Germinal center (tissue), 1 donor: ENCODE results near the gene CPNE9.

Experiments used
- DNase-seq: peaks from one replicate; pipeline ENCODE4 v3.0.0; 2012; ENCODE audit warnings: mixed read lengths, low spot score

CPNE9 gene

DNA sequence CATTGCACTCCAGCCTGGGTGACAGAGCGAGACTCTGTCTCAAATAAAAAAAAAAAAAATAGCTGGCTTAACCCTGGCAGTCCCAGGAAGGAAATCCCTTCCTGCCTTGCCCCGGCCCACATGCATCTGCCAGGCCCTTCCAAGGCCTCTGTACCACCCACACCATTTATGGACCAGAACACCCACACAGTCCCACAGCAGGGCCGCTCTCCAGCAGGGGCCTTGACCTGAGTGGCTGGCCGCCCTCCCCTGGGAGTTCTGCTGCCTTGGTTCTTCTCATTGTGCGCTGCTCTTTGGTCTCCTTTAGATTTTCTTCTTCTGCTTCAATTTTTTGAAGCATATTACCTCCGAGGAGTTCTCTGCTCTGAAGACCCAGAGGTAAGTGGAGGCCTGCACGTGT, 16.1 kb upstream of the CPNE9 start:
- DNase-seq, result no peak

DNA sequence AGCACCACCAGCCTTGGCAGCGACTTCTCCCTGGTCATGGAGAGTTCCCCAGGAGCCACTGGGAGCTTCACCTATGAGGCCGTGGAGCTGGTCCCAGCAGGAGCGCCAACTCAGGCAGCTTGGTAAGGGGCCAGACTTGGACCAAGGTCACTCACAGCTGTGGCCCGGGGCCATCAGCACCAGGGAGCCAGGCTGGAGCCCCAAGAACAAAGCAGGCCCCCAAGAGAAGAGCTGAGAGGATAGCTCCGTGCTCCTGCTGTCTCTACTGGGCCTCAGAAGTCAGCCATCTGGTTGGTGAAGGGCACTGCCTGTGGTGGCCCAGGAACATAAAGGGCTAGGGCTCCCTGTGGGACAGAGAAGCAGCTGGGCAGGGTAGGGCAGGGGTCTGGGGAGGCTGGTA, 14.7 kb upstream of the CPNE9 start:
- no peak for DNase-seq

DNA sequence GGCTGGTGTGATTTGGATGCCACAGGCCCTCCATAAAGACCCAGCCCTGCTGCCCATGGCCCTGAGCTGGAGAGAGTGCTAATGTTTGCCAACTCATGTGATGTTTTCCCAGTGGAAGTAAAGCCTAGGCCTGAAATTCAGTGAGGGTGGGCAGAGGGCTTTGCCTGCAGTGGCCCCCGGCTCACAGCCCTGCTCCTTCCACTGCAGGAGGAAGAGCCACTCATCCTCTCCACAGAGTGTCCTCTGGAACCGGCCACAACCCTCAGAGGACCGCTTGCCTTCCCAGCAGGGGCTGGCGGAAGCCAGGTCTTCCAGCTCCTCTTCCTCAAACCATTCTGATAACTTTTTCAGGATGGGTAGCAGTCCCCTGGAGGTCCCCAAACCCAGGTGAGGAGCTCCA, 13.9 kb upstream of the CPNE9 start:
- DNase-seq, result no peak

DNA sequence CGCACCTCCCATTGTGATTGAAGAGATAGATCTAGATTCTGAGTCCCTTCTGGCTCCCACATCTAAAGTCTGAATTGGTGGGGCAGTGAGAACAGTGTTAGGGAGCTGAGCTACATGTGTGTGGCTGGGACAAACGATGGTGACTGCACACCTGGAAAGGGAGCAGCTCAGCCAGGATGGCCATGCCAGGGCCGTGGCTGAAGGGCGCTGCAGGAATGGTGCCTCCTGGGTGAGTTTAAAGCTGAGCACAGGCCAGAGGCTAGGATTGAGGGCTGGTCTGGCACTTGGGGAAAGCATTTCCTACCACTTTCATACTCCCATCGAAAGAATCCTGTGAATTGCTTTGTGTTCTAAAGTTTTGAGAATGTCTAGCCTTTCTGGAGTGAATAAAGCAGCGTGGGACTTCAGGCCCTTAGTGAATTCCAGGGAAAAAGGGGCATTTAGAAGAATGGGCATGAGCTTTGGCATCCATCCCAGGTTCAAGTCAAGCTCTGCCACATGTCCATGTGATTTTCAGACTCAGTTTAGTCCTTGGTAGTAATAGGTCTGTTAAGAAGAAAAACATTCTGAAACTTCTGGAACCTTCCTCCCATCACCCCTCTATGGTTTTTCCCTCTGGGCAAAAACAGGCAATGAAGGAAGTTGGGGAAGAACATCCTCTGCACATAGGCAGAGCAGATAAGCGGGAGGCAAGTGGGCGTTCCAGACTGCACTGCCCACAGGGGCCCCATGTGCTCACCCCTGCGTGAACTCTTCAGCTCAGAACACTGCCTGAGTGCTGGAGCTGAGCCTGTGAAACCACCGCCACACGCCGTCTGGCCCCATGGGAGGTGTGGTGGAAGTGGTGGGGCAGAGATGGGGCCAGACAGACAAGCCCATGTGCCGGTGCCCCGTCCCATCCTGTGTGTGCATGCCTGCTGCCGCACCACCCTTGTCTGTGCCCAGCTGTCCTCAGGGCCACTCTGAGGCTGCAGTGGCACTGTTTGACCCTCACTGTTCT, 12.9 kb upstream of the CPNE9 start:
- peak; percentile 81 for DNase-seq

DNA sequence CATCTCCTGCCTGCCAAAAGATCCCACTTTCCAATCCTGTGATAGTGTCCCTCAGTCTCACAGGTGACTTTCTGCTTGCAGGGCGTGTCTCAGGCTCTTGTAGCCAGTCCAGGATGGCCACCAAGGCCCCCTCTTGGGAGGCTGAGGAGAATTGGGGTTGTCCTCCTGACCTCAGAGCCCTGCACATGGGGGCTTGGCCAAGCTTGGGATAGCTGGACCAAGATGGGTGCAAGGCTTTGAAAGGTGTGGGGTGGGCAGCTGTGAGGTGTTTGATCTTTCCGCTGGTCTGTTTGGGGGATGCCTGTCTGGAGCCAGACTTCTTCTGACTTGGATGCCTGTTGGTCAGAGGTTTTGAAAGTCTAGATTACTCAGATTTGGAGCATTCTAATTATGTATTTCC, 12.0 kb upstream of the CPNE9 start:
- no peak for DNase-seq

DNA sequence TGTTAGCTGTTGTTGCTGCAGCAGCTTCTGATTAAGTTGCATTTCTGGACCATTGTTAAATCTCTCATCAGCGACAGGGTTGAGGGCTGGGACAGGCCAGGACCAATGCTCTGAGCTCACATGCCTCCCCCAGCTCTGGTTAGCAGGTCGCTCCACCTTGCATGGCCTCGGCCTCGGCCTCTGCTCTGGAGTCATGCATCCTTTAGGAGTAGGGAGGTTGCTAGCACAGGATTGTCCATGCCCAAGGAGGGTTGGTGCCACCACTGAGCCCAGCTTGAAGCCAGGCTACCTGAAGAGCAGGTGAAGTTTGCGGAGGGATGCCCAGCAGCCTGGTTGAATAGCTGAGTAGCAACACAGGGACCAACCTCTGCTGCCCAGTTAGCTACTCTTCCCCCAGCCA, 11.2 kb upstream of the CPNE9 start:
- DNase-seq, result no peak

DNA sequence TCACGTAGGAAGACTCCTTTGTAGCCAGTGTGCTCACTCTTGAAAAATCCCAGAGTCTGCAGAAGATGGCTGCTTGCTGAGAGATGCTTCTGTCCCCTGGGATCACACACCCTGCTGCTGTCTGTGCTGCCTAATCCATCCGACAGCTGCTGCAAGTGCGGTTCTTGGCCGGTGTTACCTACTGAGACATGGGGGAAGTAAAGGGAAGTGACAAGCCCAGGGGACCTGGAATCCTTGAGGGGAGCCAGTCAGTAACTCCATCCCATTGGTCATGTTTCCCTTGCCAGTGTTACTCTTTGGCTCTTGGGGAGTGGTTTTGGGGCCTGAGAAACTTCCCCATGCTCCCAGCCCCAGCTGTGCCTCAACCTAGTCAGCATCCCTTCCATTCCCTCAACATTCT, 8.3 kb upstream of the CPNE9 start:
- DNase-seq, result no peak

DNA sequence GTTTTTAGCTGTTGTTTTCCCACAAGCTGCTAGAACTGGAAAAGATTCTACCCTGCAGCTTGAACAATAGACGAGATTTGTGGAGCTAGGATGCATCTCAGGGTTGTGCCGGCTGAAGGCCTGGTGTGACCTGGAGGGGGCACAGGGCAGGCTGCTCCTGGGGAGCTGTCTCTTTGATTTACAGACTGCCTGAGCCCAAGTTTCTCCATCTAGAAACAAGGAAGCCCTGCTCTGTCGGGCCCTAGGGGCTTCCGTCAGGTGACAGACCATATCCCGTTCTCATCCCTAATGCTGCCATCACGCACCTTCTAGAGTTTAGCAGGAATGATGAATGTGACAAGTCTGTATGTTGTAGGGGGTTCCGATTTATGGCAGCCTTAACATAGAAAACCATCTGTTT, 7.9 kb upstream of the CPNE9 start:
- DNase-seq, result no peak

DNA sequence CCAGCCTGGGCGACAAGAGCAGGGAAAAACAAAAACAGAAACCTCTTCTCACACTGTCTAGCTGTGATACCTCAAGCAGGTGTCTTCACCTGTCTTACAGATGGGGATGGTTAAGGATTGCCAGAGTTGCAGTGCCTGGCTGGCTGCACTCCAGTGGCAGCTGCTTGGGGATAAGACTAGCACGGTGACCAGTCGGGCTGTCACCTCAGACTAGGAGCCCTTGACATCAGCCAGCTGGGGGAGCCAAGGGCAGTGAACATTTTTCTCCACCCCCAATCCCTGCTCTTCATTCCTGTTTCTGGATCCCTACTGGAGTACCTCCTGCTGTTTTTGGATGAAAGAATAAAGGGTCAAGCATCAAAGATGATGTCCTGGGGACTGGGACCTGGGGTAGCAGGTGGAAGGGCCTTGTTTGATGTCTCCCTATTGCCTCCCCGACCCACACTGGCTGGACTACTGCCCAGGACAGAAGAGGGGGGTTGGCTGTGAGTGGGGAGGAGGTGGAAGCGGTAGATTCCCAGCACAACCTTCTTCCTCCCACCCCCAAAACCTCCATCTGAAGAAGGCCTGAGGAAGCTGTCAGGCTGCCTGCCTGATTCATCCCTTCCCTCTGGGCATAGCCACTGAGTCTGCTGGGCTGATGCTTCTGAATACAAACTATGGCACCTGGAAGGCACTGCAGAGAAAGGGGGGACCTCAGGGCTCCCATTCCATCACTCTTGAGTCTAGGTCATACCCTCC, 7.0 kb upstream of the CPNE9 start:
- DNase-seq, result no peak

DNA sequence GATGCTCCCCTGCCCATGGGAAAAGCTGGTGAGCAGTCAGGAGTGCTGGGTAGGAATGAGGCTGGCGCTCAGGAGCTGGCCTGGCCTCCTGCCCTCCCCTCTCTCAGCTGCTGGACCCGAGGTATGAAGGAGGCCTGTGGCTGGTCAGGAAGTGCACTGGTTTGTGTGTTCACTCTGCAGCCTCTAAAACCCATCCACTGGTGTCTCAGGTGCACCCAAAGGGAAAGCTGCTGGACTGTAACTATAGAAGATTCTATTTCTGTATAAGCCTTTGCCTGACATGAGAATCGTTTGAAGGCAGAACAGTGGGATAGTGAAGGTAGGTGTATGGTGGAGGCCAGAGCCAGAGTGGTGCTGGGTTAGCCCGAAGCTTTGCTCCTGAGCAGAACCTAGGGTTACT, 5.7 kb upstream of the CPNE9 start:
- no peak for DNase-seq

DNA sequence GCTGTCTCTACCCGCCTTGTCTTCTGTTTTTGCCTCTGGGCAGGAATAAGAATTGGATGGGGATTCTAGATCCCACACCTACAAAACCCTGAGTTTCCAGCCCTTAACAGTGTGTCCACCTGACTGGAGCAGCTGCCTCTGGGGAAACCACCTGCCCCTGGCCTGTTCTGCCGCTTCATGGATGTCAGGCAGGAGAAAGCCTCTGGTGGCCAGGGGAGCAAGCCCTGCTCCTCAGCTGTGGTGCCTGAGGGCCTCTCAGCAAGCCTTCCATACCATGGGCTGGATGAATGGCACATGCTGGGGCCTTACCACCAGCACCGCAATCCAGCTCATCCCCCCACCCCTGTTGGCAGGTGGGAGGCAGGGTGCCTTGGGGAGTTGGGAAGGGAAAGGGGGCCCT, 5.3 kb upstream of the CPNE9 start:
- no peak for DNase-seq

DNA sequence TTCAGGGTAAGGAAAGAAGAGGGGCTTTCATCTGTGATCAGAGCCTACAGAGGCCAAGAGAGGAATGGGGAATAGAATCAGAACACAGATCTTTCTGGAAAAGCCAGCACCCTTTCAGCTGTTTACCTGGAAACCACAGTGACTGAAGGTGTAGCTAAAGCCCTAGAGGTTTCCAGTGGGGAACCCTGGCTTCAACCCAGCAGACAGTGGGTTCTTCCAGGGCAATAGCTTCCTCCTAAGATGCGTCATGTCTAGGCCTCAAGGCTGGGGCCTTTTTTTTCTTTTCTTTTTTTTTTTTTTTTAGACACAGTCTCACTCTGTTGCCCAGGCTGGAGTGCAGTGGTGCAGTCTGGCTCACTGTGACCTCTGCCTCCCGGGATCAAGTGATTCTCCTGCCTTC, 3.1 kb upstream of the CPNE9 start:
- no peak for DNase-seq

DNA sequence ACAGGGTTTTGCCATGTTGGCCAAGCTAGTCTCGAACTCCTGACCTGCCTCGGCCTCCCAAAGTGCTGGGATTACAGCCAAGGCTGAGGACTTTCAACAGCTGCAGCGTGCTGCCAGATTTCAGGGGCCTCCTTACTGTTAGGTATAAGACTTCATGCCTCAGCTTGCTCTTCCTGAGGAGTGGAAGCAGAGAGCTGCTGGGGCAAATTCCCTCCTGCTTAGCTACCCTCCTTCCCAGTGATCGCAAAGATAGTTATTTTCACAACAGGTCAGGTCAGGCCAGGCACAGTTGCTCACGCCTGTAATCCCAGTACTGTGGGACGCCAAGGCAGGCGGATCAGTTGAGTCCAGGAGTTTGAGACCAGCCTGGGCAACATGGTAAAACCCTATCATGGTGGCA, 2.6 kb upstream of the CPNE9 start:
- no peak for DNase-seq

DNA sequence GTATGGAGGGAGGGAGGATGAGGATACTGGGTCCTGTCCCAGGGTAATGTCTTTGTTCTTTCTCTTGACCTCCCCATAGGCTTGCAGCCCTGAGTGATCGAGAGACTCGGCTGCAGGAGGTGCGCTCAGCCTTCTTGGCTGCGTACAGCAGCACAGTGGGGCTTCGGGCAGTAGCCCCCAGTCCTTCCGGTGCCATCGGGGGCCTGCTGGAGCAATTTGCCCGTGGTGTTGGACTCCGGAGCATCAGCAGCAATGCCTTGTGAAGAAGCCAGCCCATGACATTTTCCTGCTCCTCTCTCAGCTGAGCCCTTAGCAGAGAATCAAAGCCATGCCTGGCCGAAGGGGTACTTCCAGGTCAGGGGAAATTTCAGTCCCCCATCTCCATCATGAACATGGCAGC, 1.9 kb upstream of the CPNE9 start:
- no peak for DNase-seq

DNA sequence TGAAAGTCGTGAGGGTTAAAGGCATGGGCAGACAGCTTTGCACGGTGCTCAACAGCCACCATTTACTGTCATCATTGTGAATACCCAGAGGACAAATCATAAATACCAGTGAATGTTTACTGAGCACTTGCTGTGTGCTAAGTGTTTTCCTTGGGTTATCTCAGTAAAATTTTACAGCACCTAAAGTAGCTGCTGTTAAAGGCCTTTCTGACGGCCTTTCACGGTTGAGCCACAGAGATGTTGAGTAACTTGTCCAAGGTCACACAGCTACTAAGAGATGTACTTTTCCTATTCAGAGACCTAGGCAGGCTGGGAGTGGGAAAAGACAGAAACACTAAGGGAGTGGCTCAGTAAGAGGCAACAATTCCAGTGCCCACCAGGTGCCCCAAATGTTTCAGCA, 393 bp upstream of the CPNE9 start:
- no peak for DNase-seq

DNA sequence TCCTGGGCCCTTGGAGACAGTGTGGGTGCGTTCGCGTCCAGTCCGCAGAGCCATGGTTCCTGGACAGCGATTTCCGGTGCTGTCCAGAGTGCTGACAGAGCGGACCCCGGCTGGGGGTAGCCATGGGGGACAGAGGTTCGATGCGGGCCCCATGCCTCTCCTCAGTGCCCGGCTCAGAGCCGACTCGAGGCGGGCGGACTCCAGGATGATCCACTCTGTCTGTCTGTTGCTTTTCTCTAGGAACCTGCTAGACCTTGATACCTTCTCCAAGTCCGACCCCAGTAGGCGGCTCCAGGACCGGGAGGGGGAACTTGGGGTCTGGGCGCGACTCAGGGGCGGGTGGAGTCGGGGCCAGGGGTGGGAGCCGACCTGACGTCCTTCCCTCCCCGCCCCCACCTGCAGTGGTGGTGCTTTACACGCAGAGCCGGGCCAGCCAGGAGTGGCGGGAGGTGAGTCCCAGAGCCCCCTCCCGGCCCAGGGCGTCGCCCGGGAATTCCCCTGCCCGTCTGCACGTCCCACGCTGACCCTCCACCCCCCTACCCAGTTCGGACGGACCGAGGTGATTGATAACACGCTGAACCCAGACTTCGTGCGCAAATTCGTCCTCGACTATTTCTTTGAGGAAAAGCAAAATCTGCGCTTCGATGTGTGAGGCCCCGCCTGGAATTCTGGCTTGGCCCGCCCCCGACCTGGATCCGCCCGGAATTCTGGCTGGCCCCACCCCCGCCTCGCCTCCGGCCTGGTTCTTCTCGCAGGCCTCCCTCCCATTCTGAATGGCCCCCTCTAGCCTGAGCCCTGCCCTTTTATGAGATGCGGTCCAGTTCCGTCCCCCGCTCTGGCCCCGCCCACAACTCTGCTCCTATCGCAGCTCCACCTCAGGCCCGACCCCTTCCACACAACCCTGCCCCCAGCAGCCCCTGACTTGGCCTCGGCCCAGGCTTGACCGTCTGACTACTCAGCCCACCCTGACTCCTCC, 1.0 kb downstream of the CPNE9 start:
- no peak for DNase-seq

DNA sequence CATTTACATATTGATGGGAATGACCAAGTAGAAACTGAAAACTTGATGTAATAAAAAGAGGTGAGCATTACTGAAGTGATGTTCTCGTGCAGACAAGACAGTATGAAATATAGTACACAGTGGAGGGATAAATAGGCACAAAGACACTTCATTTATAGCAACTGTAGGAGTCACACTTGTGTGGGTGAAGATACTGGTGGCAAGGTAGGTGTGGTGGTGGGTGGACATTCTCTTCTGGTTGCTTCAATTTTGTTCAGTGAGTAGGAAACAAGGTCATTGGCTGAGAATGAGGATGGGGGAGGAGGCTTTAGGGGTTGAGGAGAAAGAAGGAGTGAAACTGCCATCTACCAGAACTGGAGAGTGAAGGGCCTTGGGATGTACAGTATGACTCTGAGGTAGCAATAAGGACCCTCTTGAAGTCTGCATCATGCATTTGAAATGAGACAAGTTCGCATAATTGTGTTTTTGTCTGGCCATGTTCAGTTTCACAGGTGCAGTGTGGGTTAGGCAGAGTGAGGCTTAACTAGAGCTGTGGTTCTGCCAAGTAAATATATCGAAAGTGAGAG, 6.6 kb downstream of the CPNE9 start:
- DNase-seq, result no peak

DNA sequence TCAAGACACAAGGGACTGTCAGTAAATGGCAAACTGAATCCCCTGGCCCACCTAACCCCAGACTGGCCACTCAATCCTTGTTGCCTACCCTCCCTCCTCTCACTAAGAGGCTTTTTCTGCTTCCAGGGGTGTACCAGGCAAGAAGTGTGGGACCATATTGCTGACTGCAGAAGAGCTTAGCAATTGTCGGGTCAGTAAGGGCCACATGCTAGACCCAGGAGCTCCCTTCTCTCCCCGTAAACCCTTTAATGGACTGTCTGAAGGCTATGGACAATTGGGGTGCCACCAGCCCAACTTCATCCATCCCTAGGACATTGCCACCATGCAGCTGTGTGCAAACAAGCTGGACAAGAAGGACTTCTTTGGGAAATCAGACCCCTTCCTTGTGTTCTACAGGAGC, 8.8 kb downstream of the CPNE9 start:
- DNase-seq, result no peak

DNA sequence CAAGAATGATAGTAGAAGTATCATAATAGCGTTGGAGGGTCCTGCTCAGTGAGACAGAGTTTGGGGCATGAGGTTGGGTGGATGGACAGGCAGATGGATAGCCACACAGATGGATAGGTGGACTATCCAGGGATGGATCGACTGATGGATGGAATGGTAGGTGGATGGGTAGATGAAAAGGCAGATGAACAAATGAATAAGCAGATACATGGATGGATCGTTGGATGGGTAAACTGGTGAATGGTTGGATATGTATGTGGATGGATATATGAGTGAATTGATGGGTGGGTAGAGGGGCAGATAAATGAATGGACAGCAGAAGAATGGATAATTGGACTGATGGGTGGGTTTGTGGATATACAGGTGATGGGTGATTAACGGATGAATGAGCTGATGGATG, 9.5 kb downstream of the CPNE9 start:
- no peak for DNase-seq

DNA sequence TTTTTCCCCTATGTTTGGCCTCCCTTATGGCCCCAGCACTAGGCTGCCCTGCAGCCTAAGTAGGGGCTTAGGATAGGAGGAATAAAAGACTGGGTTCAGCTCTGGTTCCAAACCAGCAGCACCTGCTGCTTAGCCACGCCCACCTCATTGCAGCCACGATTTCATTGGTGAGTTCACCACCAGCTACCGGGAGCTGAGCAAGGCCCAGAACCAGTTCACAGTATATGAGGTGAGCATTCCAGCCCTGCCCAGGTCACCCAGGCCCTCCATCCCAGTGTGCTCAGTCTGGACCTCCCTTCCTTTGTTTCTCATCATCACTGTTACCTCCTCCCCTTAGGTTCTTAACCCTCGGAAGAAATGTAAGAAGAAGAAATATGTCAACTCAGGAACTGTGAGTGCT, 11.5 kb downstream of the CPNE9 start:
- DNase-seq, result peak; percentile 73

DNA sequence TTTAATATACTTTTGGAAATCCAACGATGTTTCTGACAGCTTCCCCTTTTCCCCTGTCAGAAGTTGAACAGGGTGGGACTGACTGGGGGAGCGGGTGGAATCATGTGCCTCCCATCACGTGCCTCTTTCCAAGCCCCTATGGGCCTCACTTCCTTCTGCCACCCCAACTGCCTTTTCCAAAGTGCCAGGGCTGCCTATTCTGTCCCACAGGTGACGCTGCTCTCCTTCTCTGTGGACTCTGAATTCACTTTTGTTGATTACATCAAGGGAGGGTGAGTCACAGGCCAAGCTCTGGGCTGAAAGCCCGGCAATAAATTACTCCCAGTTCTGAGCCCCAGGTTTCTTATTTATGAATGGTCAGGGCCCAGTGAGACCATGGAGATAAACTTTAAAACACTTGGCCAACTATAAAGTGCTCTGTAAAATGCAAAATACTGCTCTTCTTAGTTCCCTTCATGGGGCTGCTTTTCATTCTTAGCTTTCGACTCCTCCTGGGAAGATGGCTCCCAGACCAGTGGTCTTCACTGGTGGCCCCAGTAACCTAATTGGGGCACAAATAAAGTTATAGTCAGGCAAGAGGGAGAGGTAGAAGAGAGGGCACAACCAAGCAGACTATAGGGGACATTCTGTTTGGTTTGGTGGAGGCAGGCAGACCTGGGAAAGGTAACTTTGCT, 12.3 kb downstream of the CPNE9 start:
- no peak for DNase-seq
